Measurements from ENCODE around the gene CHAMP1.

- no peak for TF ChIP-seq CTCF (IDR thresholded peaks at IDR 0.05)
- no peak for TF ChIP-seq USF2 (IDR thresholded peaks at IDR 0.05; ENCODE audit: borderline replicate concordance, low read depth, low read length)
- TF ChIP-seq SMC3 (IDR thresholded peaks at IDR 0.05; ENCODE audit: low read depth, low read length): no peak
- no peak for TF ChIP-seq EP300 (IDR thresholded peaks at IDR 0.05; ENCODE audit: borderline replicate concordance in 1 of 2, low read depth in 1 of 2, low read length in 1 of 2)
- no peak for TF ChIP-seq MAX (IDR thresholded peaks at IDR 0.05; ENCODE audit: low read depth)
- no peak for TF ChIP-seq CHD2 (IDR thresholded peaks at IDR 0.05; ENCODE audit: low read length, partially characterized antibody)
- TF ChIP-seq MEF2A (IDR thresholded peaks at IDR 0.05; ENCODE audit: borderline replicate concordance, low read depth): no peak
- no peak for TF ChIP-seq POLR2AphosphoS5 (IDR thresholded peaks at IDR 0.05; ENCODE audit: low read depth, low read length)
- TF ChIP-seq MXI1 (IDR thresholded peaks at IDR 0.05; ENCODE audit: low read depth, low read length): no peak
- TF ChIP-seq REST (IDR thresholded peaks at IDR 0.05; ENCODE audit: low read depth, low read length): no peak
- TF ChIP-seq EZH2phosphoT487 (IDR thresholded peaks at IDR 0.05; ENCODE audit: borderline replicate concordance, low read depth): no peak
- no peak for TF ChIP-seq RAD21 (IDR thresholded peaks at IDR 0.05; ENCODE audit: low read length)
Observed at GRCh38 chr13:114328595-114328994, 14.3 kb downstream of the CHAMP1 start.
